Measurements from ENCODE around the gene ALKBH8.
A peak's percentile ranks its signal among the peaks of the same experiment; 100 is the strongest.
"Not testable (repeated sequence)": the region's sequence is repeated elsewhere in the genome, so short reads cannot be mapped to it uniquely, and the experiment has no call there.

The ALKBH8 gene

GRCh38 chr11:107573438-107573837, 7.9 kb upstream of the ALKBH8 start:
- H3K9me3 ChIP-seq (ENCODE audit: insufficient read depth, low read length), result no peaks in the 10 kb centered on the region
- no peak for DNase-seq (ENCODE audit: low read depth, low spot score)
- no peaks in the 10 kb centered on the region for H3K27me3 ChIP-seq (ENCODE audit: insufficient read depth, insufficient read length)
- H3K4me3 ChIP-seq (ENCODE audit: insufficient read length, low read depth), result no peak overlapping the region
- H3K4me1 ChIP-seq (ENCODE audit: insufficient read depth, insufficient read length), result no peaks in the 10 kb centered on the region
- TF ChIP-seq SUZ12 (IDR thresholded peaks at IDR 0.05; ENCODE audit: extremely low read depth, insufficient read depth, insufficient read length), result no peak
- TF ChIP-seq YY1 (IDR thresholded peaks at IDR 0.05; ENCODE audit: insufficient read depth, insufficient read length), result no peak
- no peak for TF ChIP-seq ZNF274 (IDR thresholded peaks at IDR 0.05; ENCODE audit: low read depth, low read length)
- H3K9ac ChIP-seq (ENCODE audit: insufficient read length, low read depth), result no peak overlapping the region
- H3K36me3 ChIP-seq (ENCODE audit: insufficient read depth, insufficient read length, low read length), result no peaks in the 10 kb centered on the region

- DNase-seq (ENCODE audit: low read depth, low spot score), result no peak
- H3K27me3 ChIP-seq (ENCODE audit: insufficient read depth, insufficient read length), result no peaks in the 10 kb centered on the region
- no peaks in the 10 kb centered on the region for H3K9me3 ChIP-seq (ENCODE audit: insufficient read depth, low read length)
- TF ChIP-seq SUZ12 (IDR thresholded peaks at IDR 0.05; ENCODE audit: extremely low read depth, insufficient read depth, insufficient read length) (no peak), YY1 (IDR thresholded peaks at IDR 0.05; ENCODE audit: insufficient read depth, insufficient read length) (no peak), ZNF274 (IDR thresholded peaks at IDR 0.05; ENCODE audit: low read depth, low read length) (no peak)
- H3K4me3 ChIP-seq (ENCODE audit: insufficient read length, low read depth), result no peak overlapping the region
- H3K9ac ChIP-seq (ENCODE audit: insufficient read length, low read depth), result no peak overlapping the region
- no peaks in the 10 kb centered on the region for H3K4me1 ChIP-seq (ENCODE audit: insufficient read depth, insufficient read length)
- no peaks in the 10 kb centered on the region for H3K36me3 ChIP-seq (ENCODE audit: insufficient read depth, insufficient read length, low read length)
Measured at GRCh38 chr11:107570015-107570414, 4.5 kb upstream of the ALKBH8 start.

GRCh38 chr11:107567739-107568335, 2.3 kb upstream of the ALKBH8 start:
- H3K4me3 ChIP-seq (ENCODE audit: insufficient read length, low read depth), result no peak overlapping the region
- TF ChIP-seq ZNF274 (IDR thresholded peaks at IDR 0.05; ENCODE audit: low read depth, low read length), result no peak
- TF ChIP-seq YY1 (IDR thresholded peaks at IDR 0.05; ENCODE audit: insufficient read depth, insufficient read length), result no peak
- TF ChIP-seq SUZ12 (IDR thresholded peaks at IDR 0.05; ENCODE audit: extremely low read depth, insufficient read depth, insufficient read length), result no peak
- no peaks in the 10 kb centered on the region for H3K4me1 ChIP-seq (ENCODE audit: insufficient read depth, insufficient read length)
- no peaks in the 10 kb centered on the region for H3K27me3 ChIP-seq (ENCODE audit: insufficient read depth, insufficient read length)
- H3K9ac ChIP-seq (ENCODE audit: insufficient read length, low read depth), result no peak overlapping the region
- no peaks in the 10 kb centered on the region for H3K9me3 ChIP-seq (ENCODE audit: insufficient read depth, low read length)
- H3K36me3 ChIP-seq (ENCODE audit: insufficient read depth, insufficient read length, low read length), result no peaks in the 10 kb centered on the region
- no peak for DNase-seq (ENCODE audit: low read depth, low spot score)

- Histone ChIP-seq H3K9ac (ENCODE audit: insufficient read length, low read depth) (no peak overlapping the region), H3K4me1 (ENCODE audit: insufficient read depth, insufficient read length) (no peaks in the 10 kb centered on the region), H3K4me3 (ENCODE audit: insufficient read length, low read depth) (no peak overlapping the region), H3K36me3 (ENCODE audit: insufficient read depth, insufficient read length, low read length) (no peaks in the 10 kb centered on the region), H3K27me3 (ENCODE audit: insufficient read depth, insufficient read length) (no peaks in the 10 kb centered on the region), H3K9me3 (ENCODE audit: insufficient read depth, low read length) (no peaks in the 10 kb centered on the region)
- no peak for DNase-seq (ENCODE audit: low read depth, low spot score)
- no peak for TF ChIP-seq YY1 (IDR thresholded peaks at IDR 0.05; ENCODE audit: insufficient read depth, insufficient read length)
- TF ChIP-seq SUZ12 (IDR thresholded peaks at IDR 0.05; ENCODE audit: extremely low read depth, insufficient read depth, insufficient read length), result no peak
Measured at GRCh38 chr11:107566569-107566968, 1.0 kb upstream of the ALKBH8 start.

GRCh38 chr11:107565955-107566501, 493 bp upstream of the ALKBH8 start:
- H3K4me1 ChIP-seq (ENCODE audit: insufficient read depth, insufficient read length); H3K9me3 ChIP-seq (ENCODE audit: insufficient read depth, low read length); H3K27me3 ChIP-seq (ENCODE audit: insufficient read depth, insufficient read length); H3K36me3 ChIP-seq (ENCODE audit: insufficient read depth, insufficient read length, low read length); DNase-seq (ENCODE audit: low read depth, low spot score): not testable (repeated sequence)
- Histone ChIP-seq H3K9ac (ENCODE audit: insufficient read length, low read depth) (peak overlapping the region; percentile 95), H3K4me3 (ENCODE audit: insufficient read length, low read depth) (peak overlapping the region; percentile 94)

- peak overlapping the region; percentile 94 for H3K4me3 ChIP-seq (ENCODE audit: insufficient read length, low read depth)
- no peaks in the 10 kb centered on the region for H3K4me1 ChIP-seq (ENCODE audit: insufficient read depth, insufficient read length)
Measured at GRCh38 chr11:107564877-107565218, 687 bp downstream of the ALKBH8 start.

GRCh38 chr11:107563702-107564101, 1.8 kb downstream of the ALKBH8 start:
- Histone ChIP-seq H3K36me3 (ENCODE audit: insufficient read depth, insufficient read length, low read length) (peaks cover 10% of the 10 kb centered on the region), H3K27me3 (ENCODE audit: insufficient read depth, insufficient read length) (no peaks in the 10 kb centered on the region), H3K9me3 (ENCODE audit: insufficient read depth, low read length) (no peaks in the 10 kb centered on the region), H3K9ac (ENCODE audit: insufficient read length, low read depth) (no peak overlapping the region), H3K4me3 (ENCODE audit: insufficient read length, low read depth) (no peak overlapping the region), H3K4me1 (ENCODE audit: insufficient read depth, insufficient read length) (no peaks in the 10 kb centered on the region)
- TF ChIP-seq SUZ12 (IDR thresholded peaks at IDR 0.05; ENCODE audit: extremely low read depth, insufficient read depth, insufficient read length), result no peak
- no peak for TF ChIP-seq ZNF274 (IDR thresholded peaks at IDR 0.05; ENCODE audit: low read depth, low read length)
- TF ChIP-seq YY1 (IDR thresholded peaks at IDR 0.05; ENCODE audit: insufficient read depth, insufficient read length), result no peak
- DNase-seq (ENCODE audit: low read depth, low spot score), result no peak

More at GRCh38 chr11:107564877-107565218, 687 bp downstream of the ALKBH8 start:
- Histone ChIP-seq H3K9ac (ENCODE audit: insufficient read length, low read depth) (peak overlapping the region; percentile 95), H3K36me3 (ENCODE audit: insufficient read depth, insufficient read length, low read length) (no peaks in the 10 kb centered on the region), H3K9me3 (ENCODE audit: insufficient read depth, low read length) (no peaks in the 10 kb centered on the region), H3K27me3 (ENCODE audit: insufficient read depth, insufficient read length) (no peaks in the 10 kb centered on the region)
- TF ChIP-seq ZNF274 (IDR thresholded peaks at IDR 0.05; ENCODE audit: low read depth, low read length) (no peak), YY1 (IDR thresholded peaks at IDR 0.05; ENCODE audit: insufficient read depth, insufficient read length) (no peak), SUZ12 (IDR thresholded peaks at IDR 0.05; ENCODE audit: extremely low read depth, insufficient read depth, insufficient read length) (no peak)
- no peak for DNase-seq (ENCODE audit: low read depth, low spot score)
